Activated CD4-positive, alpha-beta T cell treated with anti-CD3 and anti-CD28 coated beads, Interleukin-2, amount 10 ng/mL, durations not matched to agents 24 days and 14 days (primary cell): ENCODE measurements around the gene PPP1R10. TPM values are rescaled to one million over a fixed set of nuclear protein-coding genes. Genes with fewer than 3 reads are reported as not detected.
"Not testable (repeated sequence)": the region's sequence is repeated elsewhere in the genome, so short reads cannot be mapped to it uniquely, and the experiment has no call there.

Source experiments
- DNase-seq: peaks from one replicate; pipeline ENCODE4 v3.0.0; 2022
- H3K27ac Mint-ChIP-seq: one replicate; pipeline ENCODE4 v1.8.0; 2022; ENCODE audit warnings: mild to moderate bottlenecking, mixed read lengths
- H3K27me3 Mint-ChIP-seq: one replicate; pipeline ENCODE4 v1.8.0; 2022; ENCODE audit warnings: mixed read lengths
- H3K36me3 Mint-ChIP-seq: one replicate; pipeline ENCODE4 v1.8.0; 2022; ENCODE audit warnings: low read depth, mild to moderate bottlenecking, mixed read lengths
- H3K4me1 Mint-ChIP-seq: one replicate; pipeline ENCODE4 v1.8.0; 2021; ENCODE audit warnings: mixed read lengths
- H3K4me3 Mint-ChIP-seq: one replicate; pipeline ENCODE4 v1.8.0; 2022; ENCODE audit warnings: mild to moderate bottlenecking, moderate library complexity, mixed read lengths
- H3K9me3 Mint-ChIP-seq: one replicate; pipeline ENCODE4 v1.8.0; 2021; ENCODE audit warnings: mixed read lengths
- intact Hi-C: fragments of 100-400 bp; cut with micrococcal nuclease; formaldehyde crosslinking; loops from one replicate; pipeline ENCODE4 v1.15.1; 2023
- total RNA-seq: library from RNA; stranded (reverse); gene quantifications from 2 replicates; pipeline ENCODE4 v1.2.3, GENCODE V29; 2022

The PPP1R10 gene
- total RNA-seq: 106 and 107 TPM in 2 replicates

- H3K27me3 Mint-ChIP-seq: peaks cover 6% of the 10 kb centered on the region
- peaks cover 66% of the 10 kb centered on the region for H3K36me3 Mint-ChIP-seq
- intact Hi-C loops: loop anchor here (1.0 to 10.0 kb wide), 12 partner anchors 9 to 552 kb away; partner anchors contain the start of genes ATAT1, C6orf136, CCHCR1 and DHX16
- peak; percentile 100 for DNase-seq
- H3K27ac Mint-ChIP-seq: peak within 1 kb of the TSS; percentile 92
- H3K4me3 Mint-ChIP-seq: peak within 1 kb of the TSS; percentile 90
- no peaks in the 10 kb centered on the region for H3K9me3 Mint-ChIP-seq
- peaks cover 42% of the 10 kb centered on the region for H3K4me1 Mint-ChIP-seq
Measured at GRCh38 chr6:30616811-30617564, at the start of gene PPP1R10. Gene PPP1R10, minus strand, starts transcription at chr6:30617243. Its CDS starts 7,299 bp downstream, at chr6:30609944.

GRCh38 chr6:30666300-30666699, 49.3 kb upstream of the PPP1R10 start:
- not testable (repeated sequence) for H3K27me3 Mint-ChIP-seq, H3K9me3 Mint-ChIP-seq, H3K4me3 Mint-ChIP-seq, DNase-seq
- Mint-ChIP-seq H3K4me1 (peaks cover 21% of the 10 kb centered on the region), H3K36me3 (peaks cover 60% of the 10 kb centered on the region), H3K27ac (peak overlapping the region; percentile 83)
- intact Hi-C loops: loop anchor here (1.0 kb wide), 1 partner anchor 18 kb away; no protein-coding TSS in a partner anchor

- DNase-seq: no peak
- Mint-ChIP-seq H3K27ac (no peak overlapping the region), H3K9me3 (no peaks in the 10 kb centered on the region), H3K27me3 (no peaks in the 10 kb centered on the region), H3K4me3 (no peak overlapping the region), H3K36me3 (peaks cover 53% of the 10 kb centered on the region), H3K4me1 (peaks cover 11% of the 10 kb centered on the region)
- intact Hi-C loops: no loop called here
Measured at GRCh38 chr6:30664994-30665767, 48.1 kb upstream of the PPP1R10 start.

GRCh38 chr6:30657922-30658321, 40.9 kb upstream of the PPP1R10 start:
- H3K4me3 Mint-ChIP-seq, H3K9me3 Mint-ChIP-seq, H3K27me3 Mint-ChIP-seq, intact Hi-C loops, H3K4me1 Mint-ChIP-seq, DNase-seq, H3K27ac Mint-ChIP-seq: not testable (repeated sequence)
- peaks cover 69% of the 10 kb centered on the region for H3K36me3 Mint-ChIP-seq

- H3K27ac Mint-ChIP-seq: no peak overlapping the region
- peaks cover 66% of the 10 kb centered on the region for H3K36me3 Mint-ChIP-seq
Measured at GRCh38 chr6:30657454-30657853, 40.4 kb upstream of the PPP1R10 start.

GRCh38 chr6:30656513-30656912, 39.5 kb upstream of the PPP1R10 start:
- H3K27ac Mint-ChIP-seq: no peak overlapping the region
- H3K9me3 Mint-ChIP-seq: no peaks in the 10 kb centered on the region
- DNase-seq: no peak
- H3K4me1 Mint-ChIP-seq: peaks cover 4% of the 10 kb centered on the region
- H3K36me3 Mint-ChIP-seq: peaks cover 66% of the 10 kb centered on the region
- H3K4me3 Mint-ChIP-seq: no peak overlapping the region
- no peaks in the 10 kb centered on the region for H3K27me3 Mint-ChIP-seq
- intact Hi-C loops: no loop called here

More at GRCh38 chr6:30657454-30657853, 40.4 kb upstream of the PPP1R10 start:
- Mint-ChIP-seq H3K27me3 (no peaks in the 10 kb centered on the region), H3K4me3 (no peak overlapping the region), H3K9me3 (no peaks in the 10 kb centered on the region), H3K4me1 (peaks cover 4% of the 10 kb centered on the region)
- DNase-seq: no peak
- intact Hi-C loops: no loop called here

GRCh38 chr6:30655743-30656094, 38.7 kb upstream of the PPP1R10 start:
- peaks cover 4% of the 10 kb centered on the region for H3K4me1 Mint-ChIP-seq
- DNase-seq: no peak
- H3K27ac Mint-ChIP-seq: no peak overlapping the region
- intact Hi-C loops: no loop called here
- H3K4me3 Mint-ChIP-seq: no peak overlapping the region
- no peaks in the 10 kb centered on the region for H3K9me3 Mint-ChIP-seq
- H3K27me3 Mint-ChIP-seq: no peaks in the 10 kb centered on the region
- peaks cover 68% of the 10 kb centered on the region for H3K36me3 Mint-ChIP-seq

DNA sequence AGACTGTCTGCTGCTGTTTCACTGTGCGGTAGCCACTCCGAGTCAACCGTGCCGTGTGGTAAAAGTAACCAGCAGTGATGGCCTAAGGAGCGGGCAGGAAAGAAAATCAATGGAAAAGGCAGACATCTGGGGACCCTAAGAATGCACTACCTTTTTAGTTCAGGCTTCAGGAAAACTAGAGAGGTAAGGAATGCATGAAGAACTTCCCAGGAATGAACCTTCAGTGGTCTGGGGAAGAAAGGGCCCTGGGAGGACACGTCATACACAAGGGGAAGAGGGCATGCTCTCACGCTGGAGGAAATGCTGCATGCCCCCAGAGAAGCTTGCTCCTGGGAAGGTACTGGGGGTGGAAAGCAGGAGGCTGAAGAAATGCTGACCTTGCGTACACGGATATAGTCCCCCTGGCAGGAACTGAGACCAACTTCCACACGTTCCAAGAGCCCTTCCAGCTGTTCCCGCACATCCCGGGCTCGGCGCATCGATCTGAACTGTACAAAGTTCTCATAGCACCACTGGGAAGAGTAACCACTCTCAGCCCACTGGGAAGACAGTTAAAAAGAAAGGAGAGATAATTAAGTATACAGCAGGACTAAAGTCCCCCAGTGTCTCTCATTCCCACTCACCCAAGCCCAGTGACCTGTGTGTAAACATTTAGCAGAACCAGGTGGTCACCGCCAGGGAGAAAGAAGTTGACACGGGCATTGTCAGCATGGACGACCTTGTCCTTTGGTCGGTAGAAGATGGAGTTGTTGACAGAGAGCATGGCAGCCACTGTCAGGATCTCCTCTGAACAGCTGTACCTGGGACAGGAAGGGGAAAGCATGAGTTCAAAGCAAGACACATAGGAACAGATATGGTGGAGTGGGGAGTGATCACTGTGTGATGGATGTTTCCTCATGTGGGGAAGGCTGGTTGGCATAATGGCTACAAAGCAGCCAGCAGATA, 38.0 kb upstream of the PPP1R10 start:
- Mint-ChIP-seq H3K27ac (no peak overlapping the region), H3K9me3 (no peaks in the 10 kb centered on the region), H3K27me3 (no peaks in the 10 kb centered on the region), H3K4me1 (peaks cover 4% of the 10 kb centered on the region), H3K36me3 (peaks cover 66% of the 10 kb centered on the region), H3K4me3 (no peak overlapping the region)
- DNase-seq: no peak
- intact Hi-C loops: no loop called here

- Mint-ChIP-seq H3K4me1 (peaks cover 19% of the 10 kb centered on the region), H3K27me3 (no peaks in the 10 kb centered on the region), H3K27ac (no peak overlapping the region), H3K4me3 (no peak overlapping the region), H3K36me3 (peaks cover 37% of the 10 kb centered on the region), H3K9me3 (no peaks in the 10 kb centered on the region)
- intact Hi-C loops: no loop called here
- no peak for DNase-seq
Measured at GRCh38 chr6:30651143-30651542, 34.1 kb upstream of the PPP1R10 start.

DNA sequence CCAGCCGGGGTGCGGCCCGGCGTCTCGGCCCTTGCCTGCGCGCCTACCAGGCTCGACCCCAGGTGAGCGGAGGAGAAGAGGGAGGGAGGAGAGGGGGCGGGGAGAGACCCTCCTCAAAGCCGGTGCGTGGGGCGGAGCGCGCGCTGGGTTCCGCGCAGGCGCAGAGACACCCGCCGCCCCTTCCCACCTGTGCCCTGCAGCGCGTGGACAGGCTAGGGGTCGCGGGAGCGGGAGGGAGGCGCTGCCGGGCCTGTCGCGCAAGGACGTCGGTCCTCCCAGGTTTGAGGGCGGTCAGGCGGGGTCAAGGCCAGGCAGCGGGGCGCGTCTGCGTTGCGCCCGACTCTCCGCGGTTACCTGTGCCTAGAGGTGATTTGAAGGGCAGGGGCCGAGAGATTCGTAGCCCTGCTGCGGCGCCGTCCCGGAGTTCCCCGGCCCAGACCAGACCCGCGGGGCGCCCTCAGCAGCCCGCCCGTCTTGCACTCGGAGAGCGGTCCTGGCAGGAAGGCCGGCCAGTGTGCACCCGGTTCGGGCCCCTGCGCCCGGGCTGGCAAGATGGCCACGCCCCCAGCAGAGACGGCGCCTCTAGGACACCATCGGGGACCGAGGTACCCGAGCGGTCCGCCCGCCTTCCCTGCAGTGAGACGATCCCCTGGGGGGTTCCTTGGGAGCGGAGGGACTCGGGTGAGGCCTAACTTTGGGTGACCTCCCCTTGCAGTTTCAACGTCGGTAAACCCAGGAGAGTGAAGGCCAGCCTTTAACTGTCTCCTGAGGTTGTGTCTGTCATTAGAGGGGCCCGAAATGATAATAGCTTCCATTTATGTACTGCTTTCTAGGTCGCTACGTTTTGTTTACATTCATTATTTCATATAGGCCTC, 30.4 kb upstream of the PPP1R10 start:
- Mint-ChIP-seq H3K27me3 (no peaks in the 10 kb centered on the region), H3K4me3 (peak overlapping the region; percentile 91), H3K27ac (peak overlapping the region; percentile 94), H3K4me1 (peaks cover 26% of the 10 kb centered on the region), H3K9me3 (no peaks in the 10 kb centered on the region), H3K36me3 (peaks cover 33% of the 10 kb centered on the region)
- peak; percentile 94 for DNase-seq
- intact Hi-C loops: loop anchor here (1.0 to 2.0 kb wide), 6 partner anchors 19 to 77 kb away; partner anchors contain the start of genes ABCF1, ATAT1, DHX16 and MDC1

DNA sequence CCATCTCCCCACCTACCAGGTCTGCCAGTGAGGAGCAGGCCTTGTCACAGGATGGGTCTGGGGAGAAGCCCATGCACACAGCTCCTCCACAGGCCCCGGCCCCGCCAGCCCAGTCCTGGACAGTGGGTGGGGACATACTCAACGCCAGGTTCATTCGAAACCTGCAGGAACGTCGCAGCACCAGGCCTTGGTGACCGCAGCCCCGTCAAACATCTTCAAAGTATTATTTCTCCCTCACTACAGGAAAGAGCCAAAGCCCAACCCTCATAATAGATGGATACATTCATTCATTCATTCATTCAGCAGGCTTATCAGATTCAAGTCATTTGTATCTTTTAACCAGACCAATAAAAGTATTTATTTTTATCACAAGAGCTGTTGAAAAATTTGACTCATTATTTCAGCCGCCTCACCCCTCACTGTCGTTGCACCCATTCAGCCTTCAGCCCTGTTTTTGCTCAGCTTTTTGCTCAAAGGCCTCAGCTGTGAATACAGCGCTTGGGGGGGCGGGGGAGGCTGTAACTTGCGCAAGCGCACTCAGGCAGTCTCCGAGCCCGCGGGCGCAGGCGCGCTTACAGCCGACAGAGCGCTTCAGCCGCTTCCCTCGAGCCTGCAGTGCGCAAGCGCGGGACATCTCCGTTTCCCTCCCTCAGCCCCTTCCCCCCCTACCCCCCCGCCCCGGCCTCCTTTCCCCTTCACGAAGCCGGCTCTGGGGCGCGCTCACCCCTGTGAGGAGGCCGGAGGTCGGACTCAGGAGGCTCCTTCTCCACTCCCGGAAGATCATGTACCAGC, 29.6 kb upstream of the PPP1R10 start, which contains the start of gene C6orf136:
C6orf136 (plus strand) TSS at position 684 of the 792 bp plus-strand sequence; CDS start at position 783, 99 bp downstream.
- Mint-ChIP-seq H3K36me3 (peaks cover 27% of the 10 kb centered on the region), H3K9me3 (no peaks in the 10 kb centered on the region), H3K27me3 (no peaks in the 10 kb centered on the region), H3K27ac (peak within 1 kb of the TSS; percentile 94), H3K4me3 (peak within 1 kb of the TSS; percentile 91), H3K4me1 (peaks cover 28% of the 10 kb centered on the region)
- intact Hi-C loops: loop anchor here (1.0 to 2.0 kb wide), 5 partner anchors 20 to 76 kb away; partner anchors contain the start of genes ABCF1, ATAT1, DHX16 and MDC1
- peak; percentile 97 for DNase-seq

- H3K9me3 Mint-ChIP-seq: no peaks in the 10 kb centered on the region
- H3K4me1 Mint-ChIP-seq: peaks cover 32% of the 10 kb centered on the region
- H3K27me3 Mint-ChIP-seq: no peaks in the 10 kb centered on the region
- no peak overlapping the region for H3K27ac Mint-ChIP-seq
- H3K36me3 Mint-ChIP-seq: peaks cover 26% of the 10 kb centered on the region
- intact Hi-C loops: loop anchor here (2.0 kb wide), 3 partner anchors 19 to 75 kb away; partner anchors contain the start of genes ABCF1, ATAT1 and MDC1
- H3K4me3 Mint-ChIP-seq: peak overlapping the region; percentile 91
- no peak for DNase-seq
Measured at GRCh38 chr6:30645989-30646388, 28.9 kb upstream of the PPP1R10 start.
